Activated naive CD4-positive, alpha-beta T cell treated with anti-CD3 and anti-CD28 coated beads, Interleukin-2, amount 50 U/mL, for 24 hours (primary cell): ENCODE data around the gene ARID4A.
A peak's percentile ranks its signal among the peaks of the same experiment; 100 is the strongest.
"Not testable (repeated sequence)": the region's sequence is repeated elsewhere in the genome, so short reads cannot be mapped to it uniquely, and the experiment has no call there.

Experiments used
- H3K27ac Mint-ChIP-seq: one replicate; pipeline ENCODE4 v1.8.0; 2021; ENCODE audit warnings: mild to moderate bottlenecking, mixed read lengths
- H3K27me3 Mint-ChIP-seq: one replicate; pipeline ENCODE4 v1.8.0; 2021; ENCODE audit warnings: mixed read lengths
- H3K36me3 Mint-ChIP-seq: one replicate; pipeline ENCODE4 v1.8.0; 2021; ENCODE audit warnings: mixed read lengths
- H3K4me1 Mint-ChIP-seq: one replicate; pipeline ENCODE4 v1.8.0; 2021; ENCODE audit warnings: mixed read lengths
- H3K4me3 Mint-ChIP-seq: one replicate; pipeline ENCODE4 v1.8.0; 2021; ENCODE audit warnings: mild to moderate bottlenecking, mixed read lengths
- H3K9me3 Mint-ChIP-seq: one replicate; pipeline ENCODE4 v1.8.0; 2021; ENCODE audit warnings: mixed read lengths

Gene ARID4A

DNA sequence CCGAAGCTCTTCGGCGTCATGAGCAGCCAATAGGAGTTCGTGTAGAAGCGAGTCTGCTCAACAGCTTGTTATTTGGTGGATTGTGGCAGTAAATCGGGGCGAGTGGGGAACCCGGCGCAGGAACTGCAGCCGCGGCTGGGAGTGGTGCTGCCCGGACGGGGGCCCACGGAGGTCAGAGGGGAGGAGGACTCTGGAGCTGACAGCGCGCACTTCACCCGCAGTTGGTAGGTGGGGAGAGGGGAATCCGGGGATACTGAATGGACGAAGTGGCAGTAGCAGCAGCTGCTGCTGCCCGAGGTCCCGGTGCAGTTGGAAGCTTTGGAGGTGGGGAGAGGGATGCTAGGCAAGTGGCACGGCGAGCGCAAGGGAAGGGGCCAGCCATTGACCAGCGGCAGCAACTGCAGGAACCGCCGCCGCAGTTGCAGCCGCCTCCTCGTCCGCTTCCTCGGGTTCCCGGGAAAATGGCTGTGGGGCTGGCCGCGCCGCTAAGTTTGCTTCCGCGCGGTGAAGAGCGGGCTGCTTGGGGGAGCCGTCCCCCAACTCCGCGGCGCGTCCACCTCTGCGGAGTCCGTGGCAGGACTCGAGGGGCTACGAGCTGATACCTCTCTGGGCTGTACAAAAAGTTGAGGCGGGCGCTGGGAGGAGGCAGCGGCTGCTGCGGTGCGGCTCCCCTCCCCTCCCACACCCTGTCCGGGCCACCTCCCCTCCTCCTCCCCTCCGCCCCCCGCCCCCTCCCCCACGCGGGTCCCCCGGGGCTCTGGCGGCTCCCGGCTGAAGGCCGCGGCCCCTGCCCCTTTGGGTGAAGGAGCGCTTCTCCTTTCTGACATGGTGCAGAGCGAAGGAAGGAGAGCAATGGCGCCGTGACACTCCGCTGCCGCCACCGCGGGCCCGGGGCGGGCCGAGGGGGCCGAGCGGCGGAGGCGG, at the start of gene ARID4A:
Gene ARID4A, plus strand, starts transcription at position 79 of the 924 bp plus-strand sequence. CDS start 1,300 bp downstream, outside the sequence.
- Mint-ChIP-seq H3K4me1 (peaks cover 57% of the 10 kb centered on the region), H3K27me3 (no peaks in the 10 kb centered on the region), H3K4me3 (peak within 1 kb of the TSS; percentile 96), H3K36me3 (peaks cover 8% of the 10 kb centered on the region), H3K27ac (peak within 1 kb of the TSS; percentile 55), H3K9me3 (no peaks in the 10 kb centered on the region)

- Mint-ChIP-seq H3K4me1 (peaks cover 46% of the 10 kb centered on the region), H3K27ac (no peak overlapping the region), H3K4me3 (no peak overlapping the region), H3K27me3 (no peaks in the 10 kb centered on the region), H3K36me3 (peaks cover 22% of the 10 kb centered on the region), H3K9me3 (no peaks in the 10 kb centered on the region)
These were observed 48.7 kb upstream of the ARID4A start for GRCh38 chr14:58249611-58250010.

DNA sequence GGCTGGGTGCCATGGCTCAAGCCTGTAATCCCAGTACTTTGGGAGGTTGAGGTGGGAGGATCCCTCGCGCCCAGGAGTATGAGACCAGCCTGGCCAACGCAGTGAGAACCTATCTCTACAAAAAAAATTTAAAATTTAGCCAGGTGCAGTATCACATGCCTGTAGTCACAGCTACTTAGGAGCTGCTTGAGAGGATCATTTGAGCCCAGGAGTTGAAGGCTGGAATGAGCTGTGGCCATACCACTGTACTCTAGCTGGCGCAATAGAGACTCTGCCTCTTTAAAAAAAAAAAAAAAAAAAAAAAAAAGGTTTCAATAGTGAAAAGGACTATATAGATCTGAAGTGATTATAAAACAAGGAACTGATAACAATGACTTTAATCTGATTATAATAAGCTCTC, 40.2 kb upstream of the ARID4A start:
- Mint-ChIP-seq H3K27ac (no peak overlapping the region), H3K9me3 (no peaks in the 10 kb centered on the region), H3K27me3 (no peaks in the 10 kb centered on the region), H3K36me3 (peaks cover 9% of the 10 kb centered on the region), H3K4me1 (peaks cover 15% of the 10 kb centered on the region), H3K4me3 (no peak overlapping the region)

DNA sequence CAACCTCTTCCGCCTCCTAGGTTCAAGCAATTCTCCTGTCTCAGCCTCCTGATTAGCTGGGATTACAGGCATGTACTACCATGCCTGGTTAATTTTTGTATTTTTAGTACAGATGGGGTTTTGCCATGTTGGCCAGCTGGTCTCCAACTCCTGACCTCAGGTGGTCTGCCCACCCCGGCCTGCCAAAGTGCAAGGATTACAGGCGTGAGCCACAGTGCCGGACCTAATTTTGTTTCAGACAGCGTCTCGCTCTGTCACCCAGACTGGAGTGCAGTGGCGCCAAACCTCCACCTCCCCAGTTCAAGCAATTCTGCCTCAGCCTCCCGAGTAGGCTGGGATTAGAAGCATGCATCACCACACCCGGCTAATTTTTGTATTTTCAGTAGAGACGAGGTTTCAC, 36.4 kb upstream of the ARID4A start:
- not testable (repeated sequence) for H3K27ac Mint-ChIP-seq, H3K9me3 Mint-ChIP-seq, H3K27me3 Mint-ChIP-seq, H3K4me3 Mint-ChIP-seq
- H3K36me3 Mint-ChIP-seq, result peaks cover 15% of the 10 kb centered on the region
- H3K4me1 Mint-ChIP-seq, result peaks cover 31% of the 10 kb centered on the region

DNA sequence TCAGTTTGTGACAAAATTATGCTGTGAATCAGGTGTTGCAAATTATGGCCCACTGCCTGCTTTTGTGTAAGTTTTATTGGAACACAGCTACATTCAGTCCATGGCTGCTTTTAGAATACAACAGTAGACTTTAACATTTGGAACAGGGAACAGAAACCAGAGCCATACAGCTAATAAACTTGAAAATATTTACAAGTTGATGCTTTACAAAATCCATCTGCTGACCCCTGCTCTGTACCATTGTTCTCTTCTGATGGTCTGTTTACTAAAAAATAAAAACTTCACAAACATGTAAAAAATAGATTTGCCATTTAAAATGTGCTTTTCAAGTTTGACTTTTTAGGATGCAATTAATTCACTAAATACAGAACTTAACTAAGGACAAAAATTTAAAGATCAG, 33.0 kb upstream of the ARID4A start:
- no peaks in the 10 kb centered on the region for H3K27me3 Mint-ChIP-seq
- peaks cover 37% of the 10 kb centered on the region for H3K4me1 Mint-ChIP-seq
- H3K36me3 Mint-ChIP-seq, result peaks cover 16% of the 10 kb centered on the region
- no peak overlapping the region for H3K4me3 Mint-ChIP-seq
- no peak overlapping the region for H3K27ac Mint-ChIP-seq
- H3K9me3 Mint-ChIP-seq, result no peaks in the 10 kb centered on the region

DNA sequence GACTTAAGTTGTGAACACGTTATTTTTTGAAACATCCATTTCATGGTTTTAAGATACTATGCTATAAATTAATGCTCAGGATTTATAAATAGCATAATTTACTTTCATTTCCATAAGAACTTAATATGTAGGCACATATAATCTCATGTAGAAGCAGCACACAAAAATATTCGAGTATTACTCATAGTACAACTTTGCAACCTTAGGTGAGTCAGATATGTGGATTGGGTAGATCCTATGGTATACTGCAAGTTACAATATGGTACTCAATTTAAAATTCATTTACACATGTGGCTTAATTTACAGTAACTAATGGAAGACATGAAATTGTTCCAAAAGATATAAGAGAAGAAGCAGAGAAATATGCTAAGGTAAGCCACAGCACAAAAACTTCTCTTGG, 27.7 kb upstream of the ARID4A start:
- H3K36me3 Mint-ChIP-seq, result peaks cover 24% of the 10 kb centered on the region

GRCh38 chr14:58272588-58273372, 25.6 kb upstream of the ARID4A start:
- H3K27me3 Mint-ChIP-seq, result no peaks in the 10 kb centered on the region
- H3K4me3 Mint-ChIP-seq, result no peak overlapping the region
- H3K4me1 Mint-ChIP-seq, result peaks cover 51% of the 10 kb centered on the region
- H3K36me3 Mint-ChIP-seq, result peaks cover 24% of the 10 kb centered on the region
- H3K27ac Mint-ChIP-seq, result no peak overlapping the region
- no peaks in the 10 kb centered on the region for H3K9me3 Mint-ChIP-seq

More for the DNA sequence above, 27.7 kb upstream of the ARID4A start:
- Mint-ChIP-seq H3K4me3 (no peak overlapping the region), H3K9me3 (no peaks in the 10 kb centered on the region), H3K27ac (peak overlapping the region; percentile 87), H3K4me1 (peaks cover 50% of the 10 kb centered on the region), H3K27me3 (no peaks in the 10 kb centered on the region)

DNA sequence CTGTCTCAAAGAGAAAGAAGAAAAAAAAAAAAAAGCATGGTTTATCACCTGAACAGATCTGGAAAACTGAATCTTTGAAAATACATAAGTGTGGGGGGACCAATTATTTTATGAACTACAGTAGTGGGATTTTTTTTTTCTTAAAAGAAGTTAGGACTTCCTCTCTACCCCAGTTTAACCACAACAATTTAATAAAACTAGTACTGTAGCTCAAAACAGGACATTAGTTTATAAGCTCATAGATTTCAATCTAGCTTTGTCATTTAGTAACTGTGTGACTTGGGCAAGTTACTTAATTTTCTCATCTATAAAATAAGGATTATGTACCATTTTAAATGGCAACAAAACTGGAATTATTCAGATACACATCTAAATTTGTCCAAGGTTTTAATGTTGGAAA, 23.5 kb upstream of the ARID4A start:
- Mint-ChIP-seq H3K27me3 (no peaks in the 10 kb centered on the region), H3K36me3 (peaks cover 26% of the 10 kb centered on the region), H3K9me3 (no peaks in the 10 kb centered on the region), H3K27ac (peak overlapping the region; percentile 94), H3K4me3 (peak overlapping the region; percentile 51), H3K4me1 (peaks cover 52% of the 10 kb centered on the region)

DNA sequence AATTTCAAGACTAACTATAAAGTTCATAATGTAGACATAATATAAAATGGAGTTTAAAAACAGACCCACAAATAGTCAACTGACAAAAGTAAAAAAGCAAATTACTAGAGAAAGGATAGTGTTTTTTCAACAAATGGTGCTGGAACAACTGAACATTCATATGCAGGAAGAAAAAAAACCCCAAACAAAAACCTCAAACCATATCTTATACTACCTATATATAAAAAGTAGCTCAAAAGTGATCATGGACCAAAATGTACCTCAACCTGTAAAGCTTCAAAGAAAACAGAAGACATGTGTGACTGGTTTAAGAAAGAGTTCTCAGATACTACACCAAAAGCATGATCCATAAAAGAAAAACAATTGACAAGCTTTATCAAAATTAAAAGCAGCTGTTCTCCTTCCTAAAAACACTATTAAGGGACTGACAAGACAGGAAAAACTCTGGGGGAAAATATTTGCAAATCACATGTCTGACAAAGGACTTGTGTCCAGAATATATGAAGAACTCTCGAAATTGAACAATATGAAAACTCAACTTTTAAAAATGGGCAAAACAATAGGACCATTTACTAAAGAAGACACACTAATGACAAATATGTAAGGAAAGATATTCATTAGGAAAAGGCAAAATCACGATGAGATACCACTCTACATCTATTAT, 22.7 kb upstream of the ARID4A start:
- Mint-ChIP-seq H3K27me3 (no peaks in the 10 kb centered on the region), H3K27ac (peak overlapping the region; percentile 94), H3K36me3 (peaks cover 23% of the 10 kb centered on the region), H3K4me1 (peaks cover 52% of the 10 kb centered on the region), H3K4me3 (peak overlapping the region; percentile 51), H3K9me3 (no peaks in the 10 kb centered on the region)

GRCh38 chr14:58276208-58276607, 22.1 kb upstream of the ARID4A start:
- no peak overlapping the region for H3K4me3 Mint-ChIP-seq
- H3K9me3 Mint-ChIP-seq, result no peaks in the 10 kb centered on the region
- H3K4me1 Mint-ChIP-seq, result peaks cover 54% of the 10 kb centered on the region
- peak overlapping the region; percentile 90 for H3K27ac Mint-ChIP-seq
- peaks cover 24% of the 10 kb centered on the region for H3K36me3 Mint-ChIP-seq
- no peaks in the 10 kb centered on the region for H3K27me3 Mint-ChIP-seq

DNA sequence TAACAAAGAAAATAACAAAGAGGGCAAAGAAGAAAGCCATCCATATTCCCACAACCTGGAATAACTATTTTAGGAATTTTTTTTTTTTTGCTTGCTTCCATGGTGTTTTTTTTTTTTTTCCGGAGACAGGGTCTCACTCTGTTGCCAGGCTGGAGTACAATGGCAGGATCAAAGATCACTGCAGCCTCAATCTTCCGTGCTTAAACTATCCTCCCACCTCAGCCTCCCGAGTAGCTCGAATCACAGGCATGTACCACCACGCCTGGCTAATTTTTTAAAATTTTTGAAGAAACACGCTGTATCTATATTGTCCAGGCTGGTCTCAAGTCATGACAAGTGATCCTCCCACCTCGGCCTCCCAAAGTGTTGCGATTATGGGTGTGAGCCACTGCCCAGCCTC, 20.2 kb upstream of the ARID4A start:
- Mint-ChIP-seq H3K27ac (peak overlapping the region; percentile 23), H3K27me3 (no peaks in the 10 kb centered on the region), H3K9me3 (no peaks in the 10 kb centered on the region), H3K4me3 (no peak overlapping the region), H3K36me3 (peaks cover 29% of the 10 kb centered on the region), H3K4me1 (peaks cover 73% of the 10 kb centered on the region)

- Mint-ChIP-seq H3K27me3 (no peaks in the 10 kb centered on the region), H3K27ac (peak overlapping the region; percentile 94), H3K9me3 (no peaks in the 10 kb centered on the region), H3K36me3 (peaks cover 27% of the 10 kb centered on the region), H3K4me1 (peaks cover 75% of the 10 kb centered on the region), H3K4me3 (peak overlapping the region; percentile 70)
These were observed 17.2 kb upstream of the ARID4A start for GRCh38 chr14:58280954-58281787.

DNA sequence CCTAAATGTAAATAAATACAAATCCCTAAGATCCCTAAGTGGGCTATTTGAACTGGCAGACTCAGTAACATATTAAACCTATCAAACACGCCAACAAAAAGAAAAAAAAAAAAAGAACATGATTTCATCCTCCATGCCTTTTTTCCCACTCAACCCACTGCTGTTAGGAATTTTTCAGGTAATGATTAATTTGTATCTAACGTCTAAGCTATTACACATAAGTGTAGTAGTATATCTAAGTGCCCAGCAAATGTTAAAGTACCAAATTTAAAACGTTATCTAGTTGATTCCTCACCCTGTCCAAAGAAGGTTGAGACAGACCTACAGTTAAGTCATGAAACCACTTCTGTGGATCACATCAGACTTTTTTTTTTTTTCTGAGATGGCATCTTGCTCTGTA, 16.4 kb upstream of the ARID4A start:
- H3K9me3 Mint-ChIP-seq, result no peaks in the 10 kb centered on the region
- peaks cover 69% of the 10 kb centered on the region for H3K4me1 Mint-ChIP-seq
- H3K27ac Mint-ChIP-seq, result peak overlapping the region; percentile 94
- H3K27me3 Mint-ChIP-seq, result no peaks in the 10 kb centered on the region
- peak overlapping the region; percentile 55 for H3K4me3 Mint-ChIP-seq
- H3K36me3 Mint-ChIP-seq, result peaks cover 27% of the 10 kb centered on the region

DNA sequence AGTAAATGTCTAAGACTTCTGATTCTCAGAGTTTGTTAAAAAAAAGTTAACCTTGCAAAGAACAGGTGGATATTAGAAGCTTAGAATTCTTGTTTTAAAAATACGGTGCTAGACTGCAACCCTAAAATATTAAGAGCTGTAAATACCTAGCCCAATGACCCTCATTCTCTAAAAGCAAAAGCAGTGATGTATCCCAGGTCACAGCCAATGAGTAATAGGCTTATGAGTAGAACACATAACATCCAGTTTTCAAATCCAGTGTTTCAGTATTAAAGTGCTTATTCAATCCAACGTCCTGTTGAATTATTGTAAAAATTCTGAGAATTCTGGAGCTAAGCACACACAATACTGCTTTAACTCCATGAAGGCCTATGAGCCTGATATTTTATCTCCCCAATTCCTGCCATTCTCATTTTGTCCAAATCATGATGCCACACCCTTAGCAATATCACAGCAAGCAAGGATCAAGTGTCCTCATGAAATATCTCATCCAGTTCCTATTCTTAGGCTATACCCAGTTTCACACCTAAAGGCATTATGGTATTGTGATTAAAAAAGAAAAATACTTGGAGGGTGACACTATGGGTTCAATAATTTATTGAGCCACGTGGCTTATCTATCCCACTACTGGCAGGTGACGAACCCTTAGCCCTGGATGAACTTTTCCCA, 15.3 kb upstream of the ARID4A start:
- Mint-ChIP-seq H3K36me3 (peaks cover 31% of the 10 kb centered on the region), H3K9me3 (no peaks in the 10 kb centered on the region), H3K27ac (peak overlapping the region; percentile 36), H3K4me1 (peaks cover 79% of the 10 kb centered on the region), H3K4me3 (no peak overlapping the region), H3K27me3 (no peaks in the 10 kb centered on the region)
